ENCODE results near the gene TNIP3.

DNA sequence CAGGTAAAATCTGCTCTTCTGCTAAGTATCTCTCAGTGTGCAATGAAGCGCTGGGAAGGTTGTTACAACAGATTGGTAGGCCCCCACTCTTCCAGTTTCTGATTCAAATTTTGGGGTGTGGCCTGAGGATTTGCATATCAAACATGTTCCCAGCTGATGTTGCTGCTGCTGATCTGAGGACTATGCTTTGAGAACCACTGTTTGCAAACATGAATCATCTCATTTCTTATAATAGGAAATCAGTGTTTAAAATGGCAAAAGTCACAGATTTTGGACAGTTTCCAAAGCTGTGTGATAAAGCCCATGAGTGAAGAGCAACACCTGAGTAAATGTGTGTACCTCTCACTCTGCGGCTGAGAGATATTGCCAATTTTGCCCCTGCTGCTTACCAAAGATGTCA, 55.6 kb downstream of the TNIP3 start:
- TF ChIP-seq, protein P1, sequence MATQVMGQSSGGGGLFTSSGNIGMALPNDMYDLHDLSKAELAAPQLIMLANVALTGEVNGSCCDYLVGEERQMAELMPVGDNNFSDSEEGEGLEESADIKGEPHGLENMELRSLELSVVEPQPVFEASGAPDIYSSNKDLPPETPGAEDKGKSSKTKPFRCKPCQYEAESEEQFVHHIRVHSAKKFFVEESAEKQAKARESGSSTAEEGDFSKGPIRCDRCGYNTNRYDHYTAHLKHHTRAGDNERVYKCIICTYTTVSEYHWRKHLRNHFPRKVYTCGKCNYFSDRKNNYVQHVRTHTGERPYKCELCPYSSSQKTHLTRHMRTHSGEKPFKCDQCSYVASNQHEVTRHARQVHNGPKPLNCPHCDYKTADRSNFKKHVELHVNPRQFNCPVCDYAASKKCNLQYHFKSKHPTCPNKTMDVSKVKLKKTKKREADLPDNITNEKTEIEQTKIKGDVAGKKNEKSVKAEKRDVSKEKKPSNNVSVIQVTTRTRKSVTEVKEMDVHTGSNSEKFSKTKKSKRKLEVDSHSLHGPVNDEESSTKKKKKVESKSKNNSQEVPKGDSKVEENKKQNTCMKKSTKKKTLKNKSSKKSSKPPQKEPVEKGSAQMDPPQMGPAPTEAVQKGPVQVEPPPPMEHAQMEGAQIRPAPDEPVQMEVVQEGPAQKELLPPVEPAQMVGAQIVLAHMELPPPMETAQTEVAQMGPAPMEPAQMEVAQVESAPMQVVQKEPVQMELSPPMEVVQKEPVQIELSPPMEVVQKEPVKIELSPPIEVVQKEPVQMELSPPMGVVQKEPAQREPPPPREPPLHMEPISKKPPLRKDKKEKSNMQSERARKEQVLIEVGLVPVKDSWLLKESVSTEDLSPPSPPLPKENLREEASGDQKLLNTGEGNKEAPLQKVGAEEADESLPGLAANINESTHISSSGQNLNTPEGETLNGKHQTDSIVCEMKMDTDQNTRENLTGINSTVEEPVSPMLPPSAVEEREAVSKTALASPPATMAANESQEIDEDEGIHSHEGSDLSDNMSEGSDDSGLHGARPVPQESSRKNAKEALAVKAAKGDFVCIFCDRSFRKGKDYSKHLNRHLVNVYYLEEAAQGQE (IDR thresholded peaks at IDR 0.05; ENCODE audit: insufficient read depth in 1 of 2, low read depth in 2 of 2, low read length in 2 of 2): no peak
- TF ChIP-seq SIN3A (IDR thresholded peaks at IDR 0.05; ENCODE audit: borderline replicate concordance, insufficient read depth, low read length) (no peak), FOXP2 (optimal IDR thresholded peaks at IDR 0.05; ENCODE audit: borderline replicate concordance, extremely low read depth, extremely low read length, insufficient read depth) (no peak), TAF1 (IDR thresholded peaks at IDR 0.05; ENCODE audit: borderline replicate concordance, insufficient read depth, low read length) (no peak)

All from PFSK-1 (cell line).